WTC11 (cell line): Measurements from ENCODE around the gene SLC25A21. TPM values are rescaled to one million over a fixed set of nuclear protein-coding genes. Genes with fewer than 3 reads are reported as not detected.

Experiments used
- ATAC-seq: fragments of 200-7000 bp; cut with Tn5 transposase; 2 replicates; pipeline ENCODE4 v1.10.0; 2021; ENCODE audit warnings: mild to moderate bottlenecking, moderate library complexity
- CTCF ChIA-PET: fragments of 300-600 bp; sonication (Branson Sonifier 250); formaldehyde crosslinking; loops from one replicate; lab custom pipeline; 2021; ENCODE audit warnings: antibody characterized with exemption; lab: Charles Lee
- POLR2A ChIA-PET: fragments of 350-600 bp; sonication (Branson Sonifier 250); formaldehyde crosslinking; loops from one replicate; lab custom pipeline; 2021; ENCODE audit warnings: antibody characterized with exemption; lab: Charles Lee
- DNase-seq: peaks from one replicate; pipeline ENCODE4 v3.0.0; 2021; ENCODE audit warnings: low spot score
- H3K27ac Mint-ChIP-seq: 2 replicates; pipeline ENCODE4 v1.8.0; 2021; ENCODE audit warnings: mixed read lengths
- H3K27me3 Mint-ChIP-seq: 2 replicates; pipeline ENCODE4 v1.8.0; 2021; ENCODE audit warnings: low read depth, mild to moderate bottlenecking, moderate library complexity, mixed read lengths
- H3K36me3 Mint-ChIP-seq: 2 replicates; pipeline ENCODE4 v1.8.0; 2021; ENCODE audit warnings: mixed read lengths
- H3K4me1 Mint-ChIP-seq: 2 replicates; pipeline ENCODE4 v1.8.0; 2022; ENCODE audit warnings: mixed read lengths
- H3K4me3 Mint-ChIP-seq: 2 replicates; pipeline ENCODE4 v1.8.0; 2021; ENCODE audit warnings: mild to moderate bottlenecking, moderate library complexity, mixed read lengths
- H3K9me3 Mint-ChIP-seq: 2 replicates; pipeline ENCODE4 v1.8.0; 2021; ENCODE audit warnings: mixed read lengths
- GABPB1 ChIP-seq: sonication (generic); formaldehyde crosslinking; IDR thresholded peaks from 2 replicates; pipeline ENCODE4 v1.8.1; 2023; ENCODE audit warnings: mild to moderate bottlenecking, missing genetic modification reagents
- JUN ChIP-seq: sonication (generic); formaldehyde crosslinking; IDR thresholded peaks from 2 replicates; pipeline ENCODE4 v1.8.0; 2023; ENCODE audit warnings: mild to moderate bottlenecking, missing genetic modification reagents
- MAX ChIP-seq: sonication (generic); formaldehyde crosslinking; IDR thresholded peaks from 2 replicates; pipeline ENCODE4 v1.8.0; 2022; ENCODE audit warnings: mild to moderate bottlenecking, missing genetic modification reagents
- NFATC4 ChIP-seq: fragments of 250-450 bp; sonication (Bioruptor Pico); IDR thresholded peaks from 2 replicates; pipeline ENCODE4 v1.9.0; 2021; ENCODE audit warnings: mild to moderate bottlenecking
- OVOL2 ChIP-seq: fragments of 250-450 bp; sonication (Bioruptor Pico); IDR thresholded peaks from 2 replicates; pipeline ENCODE4 v1.9.0; 2021; ENCODE audit warnings: mild to moderate bottlenecking, borderline replicate concordance
- PRRX2 ChIP-seq: fragments of 250-450 bp; sonication (Bioruptor Pico); IDR thresholded peaks from 2 replicates; pipeline ENCODE4 v1.8.0; 2021; ENCODE audit warnings: mild to moderate bottlenecking
- SP1 ChIP-seq: sonication (generic); formaldehyde crosslinking; conservative IDR thresholded peaks from 2 replicates; pipeline ENCODE4 v1.8.1; 2022; ENCODE audit warnings: missing genetic modification reagents
- ZNF396 ChIP-seq: fragments of 250-450 bp; sonication (Bioruptor Pico); IDR thresholded peaks from 2 replicates; pipeline ENCODE4 v1.8.0; 2021; ENCODE audit warnings: mild to moderate bottlenecking, moderate library complexity, borderline replicate concordance
- total RNA-seq: library from RNA; stranded (reverse); gene quantifications from 3 replicates; pipeline ENCODE4 v1.2.3, GENCODE V29; 2021
- TF ChIP-seq, protein P1 (sequence below): fragments of 250-450 bp; sonication (Bioruptor Pico); IDR thresholded peaks from 2 replicates; pipeline ENCODE4 v2.1.2; 2022; ENCODE audit warnings: mild to moderate bottlenecking, moderate library complexity
- TF ChIP-seq, protein P2 (sequence below): sonication (generic); formaldehyde crosslinking; IDR thresholded peaks from 2 replicates; pipeline ENCODE4 v1.8.1; 2023; ENCODE audit warnings: mild to moderate bottlenecking, moderate library complexity, missing genetic modification reagents
- TF ChIP-seq, protein P3 (sequence below): fragments of 250-450 bp; sonication (Bioruptor Pico); IDR thresholded peaks from 2 replicates; pipeline ENCODE4 v1.9.0; 2021; ENCODE audit warnings: moderate library complexity, mild to moderate bottlenecking, inconsistent platforms, borderline replicate concordance
- TF ChIP-seq, protein P4 (sequence below): sonication (generic); formaldehyde crosslinking; IDR thresholded peaks from 2 replicates; pipeline ENCODE4 v1.8.0; 2023; ENCODE audit warnings: missing genetic modification reagents

Gene SLC25A21
- total RNA-seq, 1 experiment from 2014 or later, result 8.2 TPM

DNA sequence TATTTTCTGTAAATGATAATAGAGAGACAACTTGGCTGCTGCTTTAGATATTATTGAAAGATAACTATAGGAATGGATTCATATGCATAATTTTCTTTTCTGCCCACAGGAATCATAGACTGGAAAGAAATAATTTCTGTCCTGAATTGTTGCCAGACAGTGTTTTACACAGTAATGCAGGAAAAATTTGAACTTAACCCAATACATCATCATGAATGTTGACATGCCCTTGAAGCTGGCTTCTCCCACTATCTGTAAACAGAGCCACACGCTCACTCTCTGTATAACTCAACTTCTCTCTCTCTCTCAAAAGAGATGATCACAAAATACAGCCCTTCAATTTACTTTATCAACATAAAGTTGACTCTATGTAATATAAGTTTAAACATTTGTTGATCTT lies 454.2 kb downstream of the SLC25A21 start:
- H3K4me1 Mint-ChIP-seq, result peaks cover 12% of the 10 kb centered on the region
- no peaks in the 10 kb centered on the region for H3K9me3 Mint-ChIP-seq
- H3K4me3 Mint-ChIP-seq, result no peak overlapping the region
- ATAC-seq, result no peak
- POLR2A ChIA-PET, result no interaction called here
- no peaks in the 10 kb centered on the region for H3K36me3 Mint-ChIP-seq
- no peaks in the 10 kb centered on the region for H3K27me3 Mint-ChIP-seq
- CTCF ChIA-PET, result interaction anchor here (0.9 to 2.0 kb wide), 2 partner anchors 70 to 400 kb away, joined by 3 to 9 read pairs; no protein-coding TSS in a partner anchor
- TF ChIP-seq ZNF396 (CRISPR knock-in tag) (no peak), SP1 (no peak), JUN (no peak), NFATC4 (CRISPR knock-in tag) (no peak)
- TF ChIP-seq, protein P1, sequence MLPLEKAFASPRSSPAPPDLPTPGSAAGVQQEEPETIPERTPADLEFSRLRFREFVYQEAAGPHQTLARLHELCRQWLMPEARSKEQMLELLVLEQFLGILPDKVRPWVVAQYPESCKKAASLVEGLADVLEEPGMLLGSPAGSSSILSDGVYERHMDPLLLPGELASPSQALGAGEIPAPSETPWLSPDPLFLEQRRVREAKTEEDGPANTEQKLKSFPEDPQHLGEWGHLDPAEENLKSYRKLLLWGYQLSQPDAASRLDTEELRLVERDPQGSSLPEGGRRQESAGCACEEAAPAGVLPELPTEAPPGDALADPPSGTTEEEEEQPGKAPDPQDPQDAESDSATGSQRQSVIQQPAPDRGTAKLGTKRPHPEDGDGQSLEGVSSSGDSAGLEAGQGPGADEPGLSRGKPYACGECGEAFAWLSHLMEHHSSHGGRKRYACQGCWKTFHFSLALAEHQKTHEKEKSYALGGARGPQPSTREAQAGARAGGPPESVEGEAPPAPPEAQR, result no peak
- TF ChIP-seq, protein P2, sequence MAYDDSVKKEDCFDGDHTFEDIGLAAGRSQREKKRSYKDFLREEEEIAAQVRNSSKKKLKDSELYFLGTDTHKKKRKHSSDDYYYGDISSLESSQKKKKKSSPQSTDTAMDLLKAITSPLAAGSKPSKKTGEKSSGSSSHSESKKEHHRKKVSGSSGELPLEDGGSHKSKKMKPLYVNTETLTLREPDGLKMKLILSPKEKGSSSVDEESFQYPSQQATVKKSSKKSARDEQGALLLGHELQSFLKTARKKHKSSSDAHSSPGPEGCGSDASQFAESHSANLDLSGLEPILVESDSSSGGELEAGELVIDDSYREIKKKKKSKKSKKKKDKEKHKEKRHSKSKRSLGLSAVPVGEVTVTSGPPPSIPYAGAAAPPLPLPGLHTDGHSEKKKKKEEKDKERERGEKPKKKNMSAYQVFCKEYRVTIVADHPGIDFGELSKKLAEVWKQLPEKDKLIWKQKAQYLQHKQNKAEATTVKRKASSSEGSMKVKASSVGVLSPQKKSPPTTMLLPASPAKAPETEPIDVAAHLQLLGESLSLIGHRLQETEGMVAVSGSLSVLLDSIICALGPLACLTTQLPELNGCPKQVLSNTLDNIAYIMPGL, result no peak
- no peak overlapping the region for H3K27ac Mint-ChIP-seq
- DNase-seq, result no peak

- Mint-ChIP-seq H3K9me3 (no peaks in the 10 kb centered on the region), H3K27me3 (no peaks in the 10 kb centered on the region), H3K27ac (no peak overlapping the region), H3K36me3 (no peaks in the 10 kb centered on the region), H3K4me3 (no peak overlapping the region), H3K4me1 (peaks cover 12% of the 10 kb centered on the region)
- DNase-seq, result peak; percentile 24
- CTCF ChIA-PET, result interaction anchor here (0.9 to 2.0 kb wide), 4 partner anchors 30 to 513 kb away, joined by 3 to 11 read pairs (median 6); no protein-coding TSS in a partner anchor
- ATAC-seq, result peak; percentile 87
- TF ChIP-seq MAX (CRISPR knock-in tag), result no peak
- TF ChIP-seq, protein P3, sequence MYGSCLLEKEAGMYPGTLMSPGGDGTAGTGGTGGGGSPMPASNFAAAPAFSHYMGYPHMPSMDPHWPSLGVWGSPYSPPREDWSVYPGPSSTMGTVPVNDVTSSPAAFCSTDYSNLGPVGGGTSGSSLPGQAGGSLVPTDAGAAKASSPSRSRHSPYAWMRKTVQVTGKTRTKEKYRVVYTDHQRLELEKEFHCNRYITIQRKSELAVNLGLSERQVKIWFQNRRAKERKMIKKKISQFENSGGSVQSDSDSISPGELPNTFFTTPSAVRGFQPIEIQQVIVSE (CRISPR knock-in tag), result no peak
- TF ChIP-seq OVOL2 (CRISPR knock-in tag), result no peak
- POLR2A ChIA-PET, result no interaction called here
These were observed 455.0 kb downstream of the SLC25A21 start for GRCh38 chr14:36717363-36717762.

- peaks cover 12% of the 10 kb centered on the region for H3K4me1 Mint-ChIP-seq
- H3K27me3 Mint-ChIP-seq, result no peaks in the 10 kb centered on the region
- ATAC-seq, result peak; percentile 24; the same call in 1 of the 2 replicates
- no peak overlapping the region for H3K27ac Mint-ChIP-seq
- no peak for DNase-seq
- ChIA-PET CTCF (interaction anchor here (1.4 to 2.0 kb wide), 3 partner anchors 31 to 514 kb away, joined by 4 to 11 read pairs (median 9); no protein-coding TSS in a partner anchor), POLR2A (no interaction called here)
- no peaks in the 10 kb centered on the region for H3K9me3 Mint-ChIP-seq
- H3K36me3 Mint-ChIP-seq, result no peaks in the 10 kb centered on the region
- no peak for TF ChIP-seq MAX (CRISPR knock-in tag)
- TF ChIP-seq, protein P4, sequence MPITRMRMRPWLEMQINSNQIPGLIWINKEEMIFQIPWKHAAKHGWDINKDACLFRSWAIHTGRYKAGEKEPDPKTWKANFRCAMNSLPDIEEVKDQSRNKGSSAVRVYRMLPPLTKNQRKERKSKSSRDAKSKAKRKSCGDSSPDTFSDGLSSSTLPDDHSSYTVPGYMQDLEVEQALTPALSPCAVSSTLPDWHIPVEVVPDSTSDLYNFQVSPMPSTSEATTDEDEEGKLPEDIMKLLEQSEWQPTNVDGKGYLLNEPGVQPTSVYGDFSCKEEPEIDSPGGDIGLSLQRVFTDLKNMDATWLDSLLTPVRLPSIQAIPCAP, result no peak
- TF ChIP-seq PRRX2 (CRISPR knock-in tag), result no peak
- TF ChIP-seq GABPB1 (CRISPR knock-in tag), result peak; percentile 56; the same call in 1 of the 2 replicates
- H3K4me3 Mint-ChIP-seq, result no peak overlapping the region
These were observed 455.7 kb downstream of the SLC25A21 start for GRCh38 chr14:36716614-36717184.
